CD4-positive, alpha-beta T cell treated with Interleukin-17A for 4 hours (primary cell): ENCODE data around the gene IGFBP2.

Experiments
- DNase-seq: peaks from one replicate; pipeline ENCODE4 v3.0.0-alpha.2; 2020; ENCODE audit warnings: mixed read lengths

Gene IGFBP2

DNA sequence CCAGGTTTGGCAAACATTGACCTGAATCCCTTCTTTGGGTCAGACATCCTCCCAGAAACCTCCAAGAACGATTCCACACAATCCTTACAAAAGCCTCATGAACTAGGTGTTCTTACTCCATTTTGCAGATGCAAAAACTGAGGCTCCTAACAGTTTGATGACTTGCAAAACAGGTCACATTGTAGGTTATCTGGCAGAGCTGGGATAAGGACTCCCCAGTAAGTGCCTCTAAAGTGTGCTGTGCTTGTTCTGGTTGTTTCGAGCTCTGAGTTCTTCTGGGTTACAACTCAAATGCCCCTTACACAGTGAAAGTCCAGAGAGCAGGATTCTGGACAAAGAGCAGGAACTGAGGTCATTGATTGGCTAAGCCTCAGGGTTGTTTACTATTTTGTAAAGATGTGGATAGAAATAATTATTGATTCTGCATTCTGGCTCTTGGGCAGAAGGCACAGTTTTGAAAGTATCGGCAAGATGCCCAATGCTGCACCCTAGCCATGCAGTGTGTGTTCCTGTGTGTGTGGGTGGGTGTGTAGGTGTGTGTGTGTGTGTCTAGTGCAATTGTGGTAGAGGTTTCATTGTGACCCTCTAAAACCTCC lies 17.0 kb upstream of the IGFBP2 start:
- DNase-seq: no peak

DNA sequence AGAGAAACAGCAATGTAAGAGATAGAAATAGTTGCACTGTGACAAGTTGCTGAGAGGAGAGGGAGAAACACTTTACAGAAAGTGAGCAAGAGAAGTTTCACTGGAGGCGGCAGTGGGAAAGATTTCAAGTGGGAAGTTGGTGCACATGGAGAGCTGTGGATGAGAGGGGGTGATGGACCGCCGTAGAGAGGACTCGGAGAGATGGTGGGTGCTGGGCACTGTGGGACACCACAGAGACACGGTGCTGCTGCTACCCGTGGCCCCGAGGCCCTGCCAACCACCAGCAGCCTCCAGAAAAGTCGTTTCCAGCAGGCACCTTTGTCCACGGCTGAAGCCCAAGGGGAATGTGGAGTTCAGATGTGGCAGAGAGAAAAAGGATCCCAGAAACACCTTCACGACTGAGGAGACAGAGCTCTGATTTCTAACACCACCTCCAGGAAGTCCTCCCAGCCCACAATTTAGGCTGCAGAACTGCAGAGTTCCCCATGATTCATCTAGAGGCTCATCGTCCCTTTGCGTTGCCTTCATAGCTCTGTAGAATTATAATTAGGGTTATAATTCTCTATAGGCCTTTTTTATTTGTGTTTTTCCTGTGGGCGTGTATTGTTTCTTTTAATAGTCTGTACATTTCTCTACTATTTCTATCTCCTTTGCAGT lies 15.9 kb upstream of the IGFBP2 start:
- no peak for DNase-seq

DNA sequence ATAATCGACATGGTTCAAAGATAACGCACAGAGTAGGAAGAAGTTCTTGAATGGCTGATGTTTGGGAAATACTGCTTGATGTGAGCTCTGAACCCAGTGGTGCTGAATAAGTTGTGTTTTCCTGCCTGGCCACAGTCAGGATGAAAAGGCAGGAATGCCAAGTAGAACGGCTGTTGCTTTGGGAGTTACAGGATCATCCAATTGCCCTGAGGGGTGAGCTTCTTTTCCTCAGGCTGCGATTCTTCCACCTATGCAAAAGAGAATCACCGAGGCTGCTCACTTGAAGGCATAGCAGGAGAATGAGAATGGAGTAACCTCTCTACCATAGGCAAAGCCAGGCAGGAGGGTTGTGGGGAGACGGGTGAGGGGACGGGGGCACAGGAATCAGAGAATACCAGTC lies 14.4 kb upstream of the IGFBP2 start:
- no peak for DNase-seq

DNA sequence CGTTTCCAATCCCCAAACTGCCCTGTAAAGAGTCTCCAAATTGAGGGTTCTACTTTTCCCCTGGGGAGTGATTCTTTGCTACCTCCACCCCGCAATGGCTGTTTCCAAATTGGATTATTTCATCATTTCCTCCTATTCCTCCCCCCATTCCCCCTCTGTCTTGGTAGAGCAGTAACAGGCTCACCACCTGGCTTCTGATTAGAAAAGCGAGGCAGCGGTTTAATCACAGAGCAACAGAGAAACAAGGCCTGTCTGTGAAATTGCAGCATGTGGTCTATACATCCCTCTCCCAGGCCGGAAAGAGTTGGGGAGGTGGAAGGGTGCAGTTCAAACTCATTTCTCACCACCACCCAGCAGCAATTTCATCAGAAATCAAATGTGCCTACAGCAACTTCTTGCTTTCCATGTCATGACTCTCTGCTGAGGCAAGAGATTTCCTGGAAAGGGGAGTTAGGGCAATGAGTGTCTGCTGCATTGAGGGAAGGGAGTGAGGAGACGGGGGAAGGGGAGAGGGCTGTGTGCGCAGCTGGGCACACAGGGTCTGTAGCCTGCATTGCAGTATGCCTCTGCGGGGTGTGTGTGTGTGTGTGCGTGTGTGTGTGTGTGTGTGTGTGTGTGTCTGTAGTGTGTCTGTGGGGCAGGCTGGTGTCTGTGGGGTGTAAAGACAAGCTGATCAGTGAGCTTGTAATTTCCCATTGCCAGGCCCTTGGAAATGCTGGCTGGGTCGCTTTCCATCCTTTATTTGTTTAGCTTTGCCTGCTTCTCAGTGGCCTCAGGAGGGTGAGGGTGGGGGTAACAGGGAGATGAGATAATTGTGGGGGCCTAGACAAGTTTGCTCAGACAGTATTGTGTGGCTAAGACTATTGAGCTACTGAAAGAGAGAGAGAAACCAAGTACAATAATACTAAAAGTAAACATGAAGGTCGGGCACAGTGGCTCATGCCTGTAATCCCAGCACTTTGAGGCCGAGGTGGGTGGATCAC lies 13.5 kb upstream of the IGFBP2 start:
- DNase-seq: no peak

DNA sequence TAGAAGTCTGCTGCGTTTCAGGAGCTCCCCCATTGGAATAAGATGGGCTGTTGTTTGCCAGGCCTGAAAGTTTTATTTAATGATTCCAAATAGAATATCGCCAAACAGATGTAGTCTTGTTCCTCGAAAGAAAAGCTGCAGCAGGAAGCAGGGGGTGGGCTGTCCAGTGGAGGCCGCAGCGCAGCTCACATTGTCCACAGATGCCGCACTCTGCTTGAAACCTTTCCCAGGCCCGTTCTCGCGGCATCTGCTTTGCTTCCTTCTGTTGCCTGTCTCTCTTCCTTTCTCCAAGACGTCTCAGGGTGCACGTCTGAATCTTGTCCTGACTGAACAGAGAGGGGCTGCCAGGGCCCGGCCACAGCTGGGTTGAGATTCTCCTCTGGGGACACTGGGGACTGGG lies 12.4 kb upstream of the IGFBP2 start:
- DNase-seq: no peak

DNA sequence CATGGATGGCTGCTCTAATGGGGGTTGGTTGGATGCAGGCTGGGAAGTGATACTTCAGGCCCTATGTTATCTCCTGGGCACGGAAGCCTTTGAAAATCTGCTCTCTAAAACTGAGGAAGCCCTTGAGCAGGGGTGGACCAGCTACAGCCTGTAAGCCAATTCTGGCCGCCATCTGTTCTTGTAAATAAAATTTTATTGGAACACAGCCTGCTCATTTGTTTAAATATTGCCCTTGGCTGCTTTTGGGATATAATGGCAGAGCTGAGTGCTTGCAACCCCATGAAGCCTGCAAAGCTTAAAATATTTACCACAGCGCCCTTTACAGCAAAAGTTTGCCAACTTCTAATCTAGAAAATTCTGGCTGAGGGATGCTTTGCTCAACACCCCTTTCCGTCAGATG lies 11.9 kb upstream of the IGFBP2 start:
- DNase-seq: no peak

DNA sequence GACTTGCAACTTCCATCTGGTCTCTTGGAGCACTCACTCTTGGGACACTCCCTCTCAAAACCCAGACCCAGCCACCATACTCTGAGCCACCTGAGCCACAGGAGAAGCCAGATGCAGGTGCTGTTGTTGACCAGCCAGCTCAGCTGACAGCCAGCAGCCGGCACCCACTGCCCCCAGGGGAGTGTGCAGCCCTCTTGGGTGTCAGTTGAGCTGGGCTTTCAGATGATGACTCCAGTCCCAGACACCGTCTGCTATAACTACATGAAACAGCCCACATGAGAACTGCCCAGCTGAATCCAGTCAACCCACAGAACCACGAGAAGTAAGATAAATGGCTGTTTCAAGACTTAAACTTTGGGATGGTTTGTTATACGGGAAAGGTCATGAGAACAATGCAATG lies 10.7 kb upstream of the IGFBP2 start:
- DNase-seq: no peak

DNA sequence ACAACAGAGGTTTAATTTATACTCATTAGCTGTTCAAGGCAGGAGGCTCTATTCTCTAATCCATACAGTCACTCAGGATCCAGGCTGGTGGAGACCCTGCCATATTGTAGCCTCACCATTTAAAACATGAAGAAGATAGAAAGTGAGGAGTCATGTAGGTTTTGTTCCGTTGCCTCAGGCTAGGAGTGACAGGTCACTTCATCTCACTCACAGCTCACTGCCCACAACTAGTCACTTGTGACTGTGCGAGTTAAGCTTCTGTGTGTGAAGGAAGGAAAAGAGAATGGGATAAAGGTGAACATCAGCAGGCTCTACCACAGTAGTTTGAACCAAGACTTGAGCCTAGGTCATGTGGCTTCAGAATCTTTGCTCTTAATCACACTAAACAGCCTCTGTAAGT lies 9.0 kb upstream of the IGFBP2 start:
- DNase-seq: no peak

DNA sequence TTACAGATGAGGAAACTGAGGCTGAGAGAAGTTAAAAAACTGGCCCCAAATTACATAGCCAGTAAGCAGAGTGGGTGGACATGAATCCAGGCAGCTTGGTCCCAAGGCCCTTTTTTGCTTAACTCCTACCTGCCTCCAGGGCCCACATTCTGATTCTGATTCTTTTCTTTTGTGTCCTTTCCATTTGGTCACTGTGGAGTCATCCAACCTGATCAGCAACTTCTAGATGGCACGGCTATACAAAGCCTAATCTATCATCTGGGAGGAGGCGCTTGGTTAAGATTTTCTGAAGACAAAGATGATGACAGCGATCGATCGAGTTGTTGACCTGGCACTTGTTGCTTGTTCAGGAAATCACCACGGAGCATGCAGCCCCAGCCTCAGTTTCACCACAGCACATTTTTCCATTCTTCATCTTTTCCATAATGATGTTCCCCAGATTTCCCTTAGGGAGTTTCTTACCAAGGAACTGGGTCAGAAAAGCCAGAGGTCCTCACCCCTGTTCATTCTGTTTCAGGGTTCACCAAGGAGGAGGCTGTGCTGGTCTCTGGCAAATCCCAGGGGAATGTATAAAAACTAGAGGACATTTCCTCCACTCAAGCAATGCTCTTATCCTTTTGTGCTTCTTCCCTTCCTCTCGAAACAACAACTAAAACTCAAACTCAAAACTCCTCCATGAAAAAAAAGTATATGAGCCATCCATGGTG lies 6.9 kb upstream of the IGFBP2 start:
- DNase-seq: no peak

DNA sequence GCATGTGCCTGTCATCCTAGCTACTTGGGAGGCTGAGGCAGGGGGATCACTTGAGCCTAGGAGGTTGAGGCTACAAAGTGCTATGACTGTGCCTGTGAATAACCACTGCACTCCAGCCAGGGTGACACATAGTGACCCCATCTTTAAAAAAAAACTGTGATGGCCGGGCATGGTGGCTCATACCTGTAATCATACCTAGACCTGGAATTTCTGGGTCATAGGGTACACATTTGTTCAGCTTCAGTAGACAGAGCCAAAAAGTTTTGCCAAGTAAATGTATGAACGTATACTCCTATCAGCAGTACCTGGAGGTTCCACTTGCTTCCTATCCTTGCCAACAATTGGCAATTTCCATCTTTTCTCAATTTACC lies 6.4 kb upstream of the IGFBP2 start:
- no peak for DNase-seq

DNA sequence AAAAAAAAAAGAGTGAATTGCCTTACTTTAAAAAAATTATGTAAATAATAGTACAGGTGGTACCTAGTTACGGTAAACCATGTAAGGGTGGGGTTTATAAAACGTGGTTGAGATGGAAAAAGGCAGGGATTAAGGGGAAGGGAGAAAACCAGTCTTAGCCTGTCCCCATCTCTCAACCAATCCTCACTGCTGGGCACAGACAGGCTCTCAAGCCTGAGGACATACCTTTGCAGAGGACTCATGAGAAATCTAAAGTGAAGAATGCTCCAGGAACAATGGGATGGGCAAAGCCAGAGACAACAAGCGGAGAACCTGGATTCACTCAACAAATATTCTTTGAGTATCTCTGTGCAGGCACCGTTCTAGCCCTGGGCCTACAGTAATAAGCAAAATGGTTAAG lies 3.4 kb upstream of the IGFBP2 start:
- DNase-seq: no peak

DNA sequence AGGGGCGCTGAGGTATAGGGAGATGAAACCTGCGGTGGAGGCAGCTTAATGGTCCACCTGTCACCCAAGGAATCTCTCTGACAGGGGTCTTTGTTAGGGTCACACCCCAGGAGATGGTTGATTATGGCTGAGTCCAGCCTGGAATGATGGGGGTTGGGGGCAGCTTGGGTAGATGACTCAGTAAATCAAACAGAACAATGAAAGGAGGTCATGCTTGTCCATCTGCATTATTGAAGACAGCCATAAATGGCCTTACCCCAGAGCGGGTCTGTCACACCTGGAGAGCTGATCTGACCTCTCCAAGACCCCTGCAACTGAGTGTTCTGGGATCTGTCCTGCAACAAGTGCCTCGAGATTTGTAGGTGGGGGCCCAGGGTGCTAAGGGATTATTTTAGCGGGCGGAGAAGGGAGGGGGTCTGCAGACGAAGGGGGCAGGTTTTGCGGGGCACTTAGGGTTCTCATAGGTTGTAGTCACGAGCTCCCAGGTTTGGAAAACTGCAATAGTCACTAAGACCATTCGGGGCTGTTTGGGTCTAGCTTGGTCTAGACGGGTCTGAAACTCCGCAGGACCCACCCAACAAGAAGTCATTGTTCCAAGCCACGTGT lies 771 bp upstream of the IGFBP2 start:
- DNase-seq: no peak

DNA sequence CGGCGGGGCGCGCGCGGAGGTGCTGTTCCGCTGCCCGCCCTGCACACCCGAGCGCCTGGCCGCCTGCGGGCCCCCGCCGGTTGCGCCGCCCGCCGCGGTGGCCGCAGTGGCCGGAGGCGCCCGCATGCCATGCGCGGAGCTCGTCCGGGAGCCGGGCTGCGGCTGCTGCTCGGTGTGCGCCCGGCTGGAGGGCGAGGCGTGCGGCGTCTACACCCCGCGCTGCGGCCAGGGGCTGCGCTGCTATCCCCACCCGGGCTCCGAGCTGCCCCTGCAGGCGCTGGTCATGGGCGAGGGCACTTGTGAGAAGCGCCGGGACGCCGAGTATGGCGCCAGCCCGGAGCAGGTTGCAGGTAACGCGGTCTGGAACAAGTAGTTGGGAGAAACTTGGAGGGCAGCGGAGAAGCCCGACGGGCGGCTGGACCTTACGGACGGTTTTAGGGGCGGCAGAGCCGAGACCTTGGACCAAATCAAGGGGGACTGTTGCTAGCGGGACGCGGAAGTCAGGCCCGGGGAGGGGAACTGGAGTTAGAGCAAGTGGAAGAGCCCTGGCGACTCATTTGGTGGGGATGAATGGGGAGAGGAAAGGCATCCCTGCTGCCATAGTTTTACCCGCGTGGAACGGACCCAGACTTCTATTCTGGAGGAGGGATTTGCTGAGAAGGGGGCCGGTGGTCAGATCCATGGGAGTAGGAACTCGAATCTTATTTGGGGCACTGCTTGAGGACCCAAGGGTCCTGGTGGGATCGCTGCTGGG lies 573 bp downstream of the IGFBP2 start:
- DNase-seq: no peak

DNA sequence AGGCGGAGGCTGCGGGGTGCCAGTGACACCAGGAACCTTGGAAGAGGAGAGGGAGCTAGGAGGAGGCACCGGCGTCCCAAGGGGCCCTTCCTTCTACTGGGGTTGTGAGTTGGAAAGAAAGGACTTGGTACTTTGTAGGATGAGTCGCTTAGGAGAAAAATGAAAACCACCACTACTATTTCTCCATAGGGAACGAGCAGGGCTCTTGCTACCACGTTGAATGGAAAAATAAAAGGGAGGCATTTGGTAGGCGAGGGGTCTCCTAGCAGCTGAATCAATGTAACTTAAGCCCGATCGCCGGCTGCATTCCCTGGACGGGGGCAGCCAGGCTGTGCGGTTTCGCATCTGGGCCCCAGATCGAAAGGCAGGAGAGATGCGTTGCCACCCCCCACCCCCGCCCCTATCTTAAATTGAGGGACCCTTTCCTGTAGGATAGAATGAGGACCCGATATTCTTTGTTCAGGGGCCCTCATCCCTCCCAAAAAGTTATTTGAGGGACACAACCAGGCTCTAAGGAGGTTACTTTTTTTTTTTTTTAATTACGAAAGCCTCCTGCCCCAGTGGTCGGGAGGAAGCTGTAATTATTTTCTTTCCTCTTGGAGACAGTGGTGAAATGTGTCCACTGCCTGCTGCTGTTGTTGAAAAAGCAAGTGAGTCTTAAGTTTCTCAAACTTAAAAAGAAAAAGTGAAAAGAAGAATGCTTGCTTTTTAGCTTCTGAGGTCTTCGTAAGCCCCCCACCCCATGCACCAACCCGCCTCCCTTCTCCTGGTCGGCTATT lies 1.3 kb downstream of the IGFBP2 start:
- no peak for DNase-seq

DNA sequence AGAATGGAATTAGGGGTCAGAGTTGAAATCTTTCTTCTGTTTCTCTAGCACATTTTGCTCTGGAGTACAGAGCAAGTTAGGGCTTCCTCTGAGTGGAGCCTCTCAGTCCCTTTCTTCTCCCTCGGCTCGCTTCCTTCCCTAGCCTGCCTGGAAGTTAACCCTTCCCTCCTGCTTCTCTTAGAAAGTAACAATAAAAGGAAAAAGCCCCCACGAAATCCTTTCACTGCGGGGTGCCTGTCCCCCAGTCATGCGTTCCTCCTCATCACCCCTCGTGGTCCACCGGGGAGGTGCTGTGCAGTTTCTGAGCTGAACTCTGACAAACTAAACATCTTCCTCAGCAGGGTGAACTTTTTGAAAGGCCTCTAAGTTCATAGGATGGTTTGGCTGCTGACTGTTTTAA lies 2.0 kb downstream of the IGFBP2 start:
- no peak for DNase-seq

DNA sequence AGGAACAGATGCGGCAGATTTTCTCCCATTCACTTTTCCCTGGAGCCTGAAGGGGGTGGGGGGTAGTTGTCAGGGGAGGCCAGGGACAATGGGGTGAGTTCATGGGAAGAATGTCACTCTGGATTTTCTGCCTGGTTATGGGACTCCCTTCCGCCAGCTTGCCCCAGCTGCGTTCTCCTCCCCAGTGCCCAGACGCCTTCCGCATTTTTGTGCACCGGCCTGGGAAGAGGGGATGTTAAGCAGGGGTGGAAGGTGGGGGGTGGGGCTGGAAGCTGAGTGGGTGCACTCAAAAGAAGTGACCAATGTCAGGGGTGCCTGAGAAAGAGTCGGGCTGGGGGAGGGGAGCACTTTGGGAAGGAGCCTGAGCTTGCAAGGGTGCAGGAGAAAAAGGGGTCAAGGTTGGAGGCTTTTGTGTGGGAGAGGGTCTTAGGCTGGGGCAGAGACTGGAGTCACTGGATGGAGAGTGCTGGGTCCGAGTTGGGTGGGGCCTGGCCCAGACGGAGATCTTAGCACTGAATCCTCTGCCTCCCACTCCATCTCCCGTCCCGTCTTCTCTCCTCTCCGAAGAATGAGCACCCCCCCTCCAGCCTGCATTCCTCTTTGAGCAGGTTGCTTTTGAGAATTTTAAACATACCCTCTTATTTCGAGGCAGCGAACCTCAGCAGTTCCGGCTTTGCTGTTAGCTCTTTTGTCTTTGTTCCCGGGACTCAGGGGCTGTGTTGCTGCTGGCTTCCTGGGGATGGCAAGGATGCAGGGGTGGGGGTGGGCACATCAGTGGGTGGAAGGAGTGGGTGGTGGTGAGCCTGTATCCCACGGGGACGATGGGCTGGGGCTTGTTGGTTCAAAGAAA lies 2.7 kb downstream of the IGFBP2 start:
- DNase-seq: no peak

DNA sequence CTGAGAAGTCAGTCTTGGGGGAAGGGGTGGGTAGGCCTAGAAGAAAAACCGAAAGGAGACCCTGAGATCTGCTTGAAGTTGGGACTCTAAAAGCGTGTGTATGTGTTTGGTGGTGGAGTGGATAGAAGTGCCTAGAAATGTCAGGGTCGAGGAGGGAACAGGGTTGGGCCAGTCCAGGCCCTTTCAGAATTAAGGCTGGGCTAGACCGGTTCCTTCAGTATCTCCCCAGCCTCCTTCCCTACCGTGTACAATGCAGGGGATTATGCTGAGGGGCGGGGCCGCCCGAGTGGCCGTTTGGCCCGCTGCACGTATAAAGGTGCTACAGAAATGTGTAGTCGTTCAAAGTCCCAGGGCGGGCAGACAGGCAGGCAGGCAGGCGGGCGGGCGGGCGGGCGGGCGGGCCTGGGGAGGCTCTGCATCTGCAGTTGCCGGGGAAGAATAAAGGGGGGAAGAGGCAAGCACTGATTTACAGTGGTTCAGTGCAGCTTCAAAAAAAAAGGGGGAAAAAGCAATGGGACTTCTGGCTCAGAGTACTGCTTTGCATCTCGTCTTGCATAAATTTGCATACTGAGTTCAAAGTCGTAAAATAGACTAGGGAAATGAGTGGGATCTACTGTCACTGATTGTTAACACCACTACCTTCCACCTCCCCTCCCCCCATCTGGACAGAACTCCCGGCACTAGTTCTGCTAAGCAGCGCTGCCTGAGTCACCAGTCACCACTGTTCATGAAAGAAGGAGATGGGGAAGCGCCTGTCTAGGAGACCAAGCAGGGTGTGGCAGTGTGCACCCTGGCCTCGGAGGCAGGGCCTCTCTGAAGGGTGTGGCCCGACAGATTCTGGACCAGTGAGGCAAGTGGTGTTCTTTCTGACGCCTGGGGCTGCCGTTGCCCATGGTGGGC lies 3.6 kb downstream of the IGFBP2 start:
- no peak for DNase-seq

DNA sequence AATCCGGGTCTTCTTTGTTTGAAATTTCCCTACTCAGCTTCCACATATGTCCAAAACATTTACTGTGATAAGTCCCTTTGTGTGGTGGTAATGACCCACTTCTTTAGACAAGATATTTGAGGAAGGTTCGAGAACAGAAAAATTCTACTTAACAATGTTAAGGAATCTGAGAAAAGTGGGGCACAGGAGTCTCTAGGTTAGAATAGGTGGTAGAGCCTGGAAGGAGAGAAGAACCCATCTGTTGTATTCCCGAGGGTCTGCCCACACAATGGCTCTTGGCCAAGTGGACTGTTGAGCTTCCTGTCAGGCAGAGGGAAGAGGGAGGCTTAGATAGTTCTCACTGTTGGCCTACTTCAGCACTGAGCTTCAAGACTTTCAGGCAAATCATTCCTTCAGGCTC lies 4.3 kb downstream of the IGFBP2 start:
- no peak for DNase-seq

DNA sequence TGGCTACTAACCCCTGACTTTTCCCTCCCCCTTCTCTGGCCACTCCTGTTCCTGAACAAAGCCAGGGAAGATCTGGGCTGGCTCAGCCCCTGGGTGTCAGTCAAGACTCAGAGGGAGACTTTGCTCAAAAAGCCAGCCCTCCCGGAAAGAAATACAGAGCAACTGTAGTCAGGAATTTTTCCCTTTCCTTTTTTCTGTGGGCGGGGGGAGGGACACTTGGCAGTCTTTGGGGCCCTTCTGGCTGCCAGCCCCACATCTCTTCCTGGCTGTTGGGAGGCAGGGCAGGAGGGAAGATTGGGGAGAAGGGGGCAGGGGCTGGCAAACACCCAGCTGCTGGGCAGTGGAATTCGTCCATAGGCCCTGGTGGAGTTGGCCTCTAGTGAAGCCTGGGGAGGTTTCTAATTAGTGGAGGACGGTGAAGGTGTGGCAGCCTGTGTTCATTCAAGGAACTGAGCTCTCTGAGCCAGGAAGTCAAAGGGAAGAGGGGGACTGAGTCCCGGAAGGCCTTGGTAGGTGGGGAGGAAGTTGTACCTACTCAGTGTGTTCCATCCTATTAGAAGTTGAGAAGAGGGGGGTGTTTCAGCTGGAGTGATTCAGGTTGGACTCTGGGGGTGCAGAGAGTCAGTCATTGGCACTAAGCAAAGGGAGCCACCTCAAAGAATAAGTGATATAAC lies 10.9 kb downstream of the IGFBP2 start:
- no peak for DNase-seq
